DND-41 (cell line): ENCODE data around the gene NCOA3.

Source experiments
- CTCF ChIP-seq: IDR thresholded peaks from 2 replicates; pipeline ENCODE4 v1.5.1; 2012; ENCODE audit warnings: borderline replicate concordance, low read length, moderate library complexity, mild to moderate bottlenecking; ENCODE audit not compliant: poor library complexity, severe bottlenecking; ENCODE audit errors: extremely low read depth
- EZH2 ChIP-seq: IDR thresholded peaks from 3 replicates; pipeline ENCODE4 v1.6.1; 2012; ENCODE audit warnings: borderline replicate concordance, low read depth, mild to moderate bottlenecking, moderate library complexity, low read length, inconsistent platforms; ENCODE audit not compliant: severe bottlenecking

- TF ChIP-seq CTCF (no peak), EZH2 (no peak)
Measured at GRCh38 chr20:47598911-47599744, 97.4 kb downstream of the NCOA3 start.
